ENCODE data around the gene NSD1.
"Not testable (repeated sequence)": the region's sequence is repeated elsewhere in the genome, so short reads cannot be mapped to it uniquely, and the experiment has no call there.

The NSD1 gene

GRCh38 chr5:177332031-177332895 is 198.7 kb downstream of the NSD1 start:
- DNase-seq = no peak

- DNase-seq = no peak
Measured at GRCh38 chr5:177332896-177333260, 199.3 kb downstream of the NSD1 start.

- no peak for DNase-seq
Measured at GRCh38 chr5:177333420-177334154, 200.0 kb downstream of the NSD1 start.

- DNase-seq = no peak
Measured at GRCh38 chr5:177334155-177334551, 200.6 kb downstream of the NSD1 start.

- no peak for DNase-seq
Measured at GRCh38 chr5:177334781-177335700, 201.5 kb downstream of the NSD1 start.

- no peak for DNase-seq
Measured at GRCh38 chr5:177335701-177336065, 202.1 kb downstream of the NSD1 start.

GRCh38 chr5:177336112-177336511 is 202.5 kb downstream of the NSD1 start:
- DNase-seq = peak; percentile 34 to 43

GRCh38 chr5:177336603-177337494 is 203.3 kb downstream of the NSD1 start:
- DNase-seq = no peak

GRCh38 chr5:177338251-177339106 is 204.9 kb downstream of the NSD1 start:
- no peak for DNase-seq

- DNase-seq = peak in 1 of 2 donors; percentile 47
Measured at GRCh38 chr5:177339107-177339638, 205.6 kb downstream of the NSD1 start.

- DNase-seq = not testable (repeated sequence)
Measured at GRCh38 chr5:177343000-177343399, 209.4 kb downstream of the NSD1 start.

- DNase-seq = no peak
Measured at GRCh38 chr5:177343777-177344176, 210.2 kb downstream of the NSD1 start.

GRCh38 chr5:177344891-177345290 is 211.3 kb downstream of the NSD1 start:
- no peak for DNase-seq

GRCh38 chr5:177346820-177347219 is 213.2 kb downstream of the NSD1 start:
- no peak for DNase-seq

GRCh38 chr5:177347699-177348098 is 214.1 kb downstream of the NSD1 start:
- no peak for DNase-seq

GRCh38 chr5:177349362-177349647 is 215.7 kb downstream of the NSD1 start:
- DNase-seq = no peak

GRCh38 chr5:177349762-177350161 is 216.2 kb downstream of the NSD1 start:
- DNase-seq = no peak
